Measurements from ENCODE around the gene TRPM6.

- no peak for TF ChIP-seq CTCF (IDR thresholded peaks at IDR 0.05; ENCODE audit: low read depth, low read length)
- TF ChIP-seq EZH2phosphoT487 (IDR thresholded peaks at IDR 0.05; ENCODE audit: low read depth): no peak
Observed at GRCh38 chr9:74748966-74749365, 138.8 kb downstream of the TRPM6 start.

All from OCI-LY3 (cell line).